Lower leg skin (tissue), 3 donors: ENCODE data around the gene STK25.

ENCODE experiments used
- POLR2A ChIP-seq, 2 donors: fragments of 450-650 bp; IDR thresholded peaks; one replicate each; pipeline ENCODE4 v1.6.1; 2016 to 2017; ENCODE audit warnings: antibody characterized with exemption in 2 of 2, mild to moderate bottlenecking in 1 of 2, moderate library complexity in 1 of 2
- TF ChIP-seq, protein P1 (sequence below), 3 donors: fragments of 450-650 bp; IDR thresholded peaks; one replicate each; pipeline ENCODE4 v1.5.1; 2016; ENCODE audit warnings: antibody characterized with exemption in 3 of 3, mild to moderate bottlenecking in 3 of 3, moderate library complexity in 2 of 3

DNA sequence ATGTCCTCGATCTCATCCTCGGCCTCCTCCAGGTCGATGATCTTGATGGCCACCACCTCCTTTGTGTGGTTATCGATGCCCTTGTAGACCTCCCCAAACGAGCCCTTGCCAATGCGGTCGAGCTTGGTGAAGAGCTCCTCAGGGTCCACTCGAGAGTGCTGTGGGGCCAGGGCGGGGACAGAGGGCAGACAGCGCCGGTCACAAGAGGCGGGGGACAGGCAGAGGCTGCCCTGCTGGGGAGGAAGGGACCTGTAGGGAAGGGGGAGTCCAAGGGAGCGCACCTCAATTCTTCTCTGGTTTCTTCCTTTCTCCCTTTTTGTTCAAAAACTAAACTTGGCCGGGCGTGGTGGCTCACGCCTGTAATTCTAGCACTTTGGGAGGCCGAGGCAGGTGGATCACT, 6.8 kb downstream of the STK25 start:
- no peak for TF ChIP-seq POLR2A (IDR thresholded peaks at IDR 0.05)
- TF ChIP-seq, protein P1, sequence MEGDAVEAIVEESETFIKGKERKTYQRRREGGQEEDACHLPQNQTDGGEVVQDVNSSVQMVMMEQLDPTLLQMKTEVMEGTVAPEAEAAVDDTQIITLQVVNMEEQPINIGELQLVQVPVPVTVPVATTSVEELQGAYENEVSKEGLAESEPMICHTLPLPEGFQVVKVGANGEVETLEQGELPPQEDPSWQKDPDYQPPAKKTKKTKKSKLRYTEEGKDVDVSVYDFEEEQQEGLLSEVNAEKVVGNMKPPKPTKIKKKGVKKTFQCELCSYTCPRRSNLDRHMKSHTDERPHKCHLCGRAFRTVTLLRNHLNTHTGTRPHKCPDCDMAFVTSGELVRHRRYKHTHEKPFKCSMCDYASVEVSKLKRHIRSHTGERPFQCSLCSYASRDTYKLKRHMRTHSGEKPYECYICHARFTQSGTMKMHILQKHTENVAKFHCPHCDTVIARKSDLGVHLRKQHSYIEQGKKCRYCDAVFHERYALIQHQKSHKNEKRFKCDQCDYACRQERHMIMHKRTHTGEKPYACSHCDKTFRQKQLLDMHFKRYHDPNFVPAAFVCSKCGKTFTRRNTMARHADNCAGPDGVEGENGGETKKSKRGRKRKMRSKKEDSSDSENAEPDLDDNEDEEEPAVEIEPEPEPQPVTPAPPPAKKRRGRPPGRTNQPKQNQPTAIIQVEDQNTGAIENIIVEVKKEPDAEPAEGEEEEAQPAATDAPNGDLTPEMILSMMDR (IDR thresholded peaks at IDR 0.05): no peak
